ENCODE results near the gene JUP.

- TF ChIP-seq, protein P1, sequence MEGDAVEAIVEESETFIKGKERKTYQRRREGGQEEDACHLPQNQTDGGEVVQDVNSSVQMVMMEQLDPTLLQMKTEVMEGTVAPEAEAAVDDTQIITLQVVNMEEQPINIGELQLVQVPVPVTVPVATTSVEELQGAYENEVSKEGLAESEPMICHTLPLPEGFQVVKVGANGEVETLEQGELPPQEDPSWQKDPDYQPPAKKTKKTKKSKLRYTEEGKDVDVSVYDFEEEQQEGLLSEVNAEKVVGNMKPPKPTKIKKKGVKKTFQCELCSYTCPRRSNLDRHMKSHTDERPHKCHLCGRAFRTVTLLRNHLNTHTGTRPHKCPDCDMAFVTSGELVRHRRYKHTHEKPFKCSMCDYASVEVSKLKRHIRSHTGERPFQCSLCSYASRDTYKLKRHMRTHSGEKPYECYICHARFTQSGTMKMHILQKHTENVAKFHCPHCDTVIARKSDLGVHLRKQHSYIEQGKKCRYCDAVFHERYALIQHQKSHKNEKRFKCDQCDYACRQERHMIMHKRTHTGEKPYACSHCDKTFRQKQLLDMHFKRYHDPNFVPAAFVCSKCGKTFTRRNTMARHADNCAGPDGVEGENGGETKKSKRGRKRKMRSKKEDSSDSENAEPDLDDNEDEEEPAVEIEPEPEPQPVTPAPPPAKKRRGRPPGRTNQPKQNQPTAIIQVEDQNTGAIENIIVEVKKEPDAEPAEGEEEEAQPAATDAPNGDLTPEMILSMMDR (IDR thresholded peaks at IDR 0.05): no peak
- no peak for TF ChIP-seq POLR2A (IDR thresholded peaks at IDR 0.05)
These were observed 56.0 kb downstream of the JUP start for GRCh38 chr17:41730479-41730878.

Data from body of pancreas (tissue), 4 donors.